ENCODE results near the gene KISS1.

The KISS1 gene

DNA sequence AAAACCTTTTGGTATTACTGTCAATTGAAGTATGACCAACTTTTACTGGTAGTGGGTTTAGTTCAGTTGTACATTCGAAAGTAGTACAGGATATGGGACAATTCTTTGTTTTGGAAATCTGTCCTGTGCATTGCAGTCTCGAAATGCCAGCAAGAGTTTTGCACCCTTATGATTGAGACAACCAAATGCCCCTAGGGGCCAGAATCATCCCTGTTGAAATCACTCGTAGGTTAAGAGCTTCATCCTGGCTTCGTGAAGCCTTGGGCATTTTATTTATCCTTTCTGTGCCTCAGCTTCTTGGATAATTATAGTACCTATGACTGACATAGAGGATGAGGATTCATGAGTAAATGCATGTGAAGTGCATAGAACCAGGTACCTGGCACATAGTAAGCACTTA lies 19.9 kb upstream of the KISS1 start:
- no peak overlapping the region for H3K9ac ChIP-seq (ENCODE audit: low read length)
- no peaks in the 10 kb centered on the region for H3K4me1 ChIP-seq (ENCODE audit: insufficient read depth, low read length, severe bottlenecking)
- no peak overlapping the region for H3K4me3 ChIP-seq (ENCODE audit: low read depth, low read length, poor library complexity, severe bottlenecking)
- H3K4me2 ChIP-seq (ENCODE audit: low read length), result no peak overlapping the region
- no peaks in the 10 kb centered on the region for H3K9me2 ChIP-seq (ENCODE audit: low read depth, low read length)
- no peaks in the 10 kb centered on the region for H3K9me3 ChIP-seq (ENCODE audit: low read length)
- H4K20me1 ChIP-seq (ENCODE audit: insufficient read depth, low read length), result no peaks in the 10 kb centered on the region
- H3K27ac ChIP-seq (ENCODE audit: low read depth, low read length, poor library complexity, severe bottlenecking), result no peak overlapping the region
- no peaks in the 10 kb centered on the region for H3F3A ChIP-seq (ENCODE audit: insufficient read depth, low read length)
- no peak overlapping the region for H2AFZ ChIP-seq (ENCODE audit: low read length)
- no peaks in the 10 kb centered on the region for H3K36me3 ChIP-seq (ENCODE audit: insufficient read depth, low read length)
- no peaks in the 10 kb centered on the region for H3K27me3 ChIP-seq (ENCODE audit: insufficient read depth, low read length)
- no peak for TF ChIP-seq CTCF (IDR thresholded peaks at IDR 0.05; ENCODE audit: low read length)
- TF ChIP-seq EZH2 (IDR thresholded peaks at IDR 0.05; ENCODE audit: borderline replicate concordance, low read length), result no peak
- no peaks in the 10 kb centered on the region for H3K79me2 ChIP-seq (ENCODE audit: insufficient read depth, low read length)

GRCh38 chr1:204213668-204214662 lies 17.7 kb upstream of the KISS1 start, which contains the start of gene GOLT1A:
GOLT1A (minus strand) TSS chr1:204213988; CDS start chr1:204213906, 82 bp downstream.
- Histone ChIP-seq H3K79me2 (ENCODE audit: insufficient read depth, low read length) (no peaks in the 10 kb centered on the region), H3K4me1 (ENCODE audit: insufficient read depth, low read length, severe bottlenecking) (no peaks in the 10 kb centered on the region), H3K9me2 (ENCODE audit: low read depth, low read length) (no peaks in the 10 kb centered on the region), H4K20me1 (ENCODE audit: insufficient read depth, low read length) (no peaks in the 10 kb centered on the region), H3K9ac (ENCODE audit: low read length) (no peak within 1 kb of the TSS), H2AFZ (ENCODE audit: low read length) (no peak within 1 kb of the TSS), H3K27ac (ENCODE audit: low read depth, low read length, poor library complexity, severe bottlenecking) (no peak within 1 kb of the TSS), H3K9me3 (ENCODE audit: low read length) (no peaks in the 10 kb centered on the region), H3K4me2 (ENCODE audit: low read length) (no peak within 1 kb of the TSS), H3K4me3 (ENCODE audit: low read depth, low read length, poor library complexity, severe bottlenecking) (no peak within 1 kb of the TSS), H3K36me3 (ENCODE audit: insufficient read depth, low read length) (no peaks in the 10 kb centered on the region), H3K27me3 (ENCODE audit: insufficient read depth, low read length) (no peaks in the 10 kb centered on the region), H3F3A (ENCODE audit: insufficient read depth, low read length) (no peaks in the 10 kb centered on the region)
- TF ChIP-seq EZH2 (IDR thresholded peaks at IDR 0.05; ENCODE audit: borderline replicate concordance, low read length) (no peak), CTCF (IDR thresholded peaks at IDR 0.05; ENCODE audit: low read length) (peak; percentile 24; the same call in 1 of the 2 replicates)

- H3K4me3 ChIP-seq (ENCODE audit: low read depth, low read length, poor library complexity, severe bottlenecking), result no peak overlapping the region
- no peaks in the 10 kb centered on the region for H3K79me2 ChIP-seq (ENCODE audit: insufficient read depth, low read length)
- H3K36me3 ChIP-seq (ENCODE audit: insufficient read depth, low read length), result no peaks in the 10 kb centered on the region
- no peaks in the 10 kb centered on the region for H3K4me1 ChIP-seq (ENCODE audit: insufficient read depth, low read length, severe bottlenecking)
- no peaks in the 10 kb centered on the region for H3K27me3 ChIP-seq (ENCODE audit: insufficient read depth, low read length)
- no peak overlapping the region for H3K9ac ChIP-seq (ENCODE audit: low read length)
- H3K9me2 ChIP-seq (ENCODE audit: low read depth, low read length), result no peaks in the 10 kb centered on the region
- H3K4me2 ChIP-seq (ENCODE audit: low read length), result no peak overlapping the region
- H3F3A ChIP-seq (ENCODE audit: insufficient read depth, low read length), result no peaks in the 10 kb centered on the region
- H2AFZ ChIP-seq (ENCODE audit: low read length), result no peak overlapping the region
- H3K9me3 ChIP-seq (ENCODE audit: low read length), result no peaks in the 10 kb centered on the region
- no peak overlapping the region for H3K27ac ChIP-seq (ENCODE audit: low read depth, low read length, poor library complexity, severe bottlenecking)
- TF ChIP-seq CTCF (IDR thresholded peaks at IDR 0.05; ENCODE audit: low read length) (no peak), EZH2 (IDR thresholded peaks at IDR 0.05; ENCODE audit: borderline replicate concordance, low read length) (no peak)
- H4K20me1 ChIP-seq (ENCODE audit: insufficient read depth, low read length), result no peaks in the 10 kb centered on the region
Observed at GRCh38 chr1:204212715-204213114, 16.4 kb upstream of the KISS1 start.

Measured in OCI-LY1 (cell line).